ENCODE data around the gene WDR31. TPM values are rescaled to one million over a fixed set of nuclear protein-coding genes. Genes with fewer than 3 reads are reported as not detected.

WDR31 gene
- total RNA-seq, 1 experiment from 2014 or later: 11.2 TPM

DNA sequence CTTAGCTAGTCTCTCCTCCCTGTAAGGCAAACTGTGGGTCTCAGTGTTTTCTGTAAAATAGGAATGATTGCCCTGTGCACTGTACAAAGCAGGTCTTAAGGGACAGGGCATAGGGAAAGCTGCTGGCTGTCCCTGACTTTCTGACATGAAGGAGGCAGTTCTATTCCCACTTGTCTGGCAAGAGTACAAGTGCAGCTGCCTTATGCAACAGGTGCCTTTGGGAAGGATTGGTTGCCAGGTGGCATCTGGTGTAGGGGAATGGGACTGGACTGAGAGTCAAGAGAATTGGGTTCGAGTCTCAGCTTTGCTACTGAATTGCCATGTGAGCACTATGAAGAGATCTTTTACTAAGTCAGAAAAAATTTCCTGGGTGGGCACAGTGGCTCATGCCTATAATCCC, 19.3 kb upstream of the WDR31 start:
- no peak overlapping the region for H3K27ac ChIP-seq
- H3K79me2 ChIP-seq (ENCODE audit: low read depth): no peaks in the 10 kb centered on the region
- H3K27me3 ChIP-seq (ENCODE audit: insufficient read depth, low read depth): no peaks in the 10 kb centered on the region
- H3F3A ChIP-seq (ENCODE audit: insufficient read depth, low read depth): peaks cover 8% of the 10 kb centered on the region; the same call in 1 of the 2 replicates
- H3K4me2 ChIP-seq: no peak overlapping the region
- intact Hi-C loops (cut with micrococcal nuclease; ENCODE audit: unreplicated experiment): no loop called here
- CTCF ChIA-PET: no interaction called here
- no peak overlapping the region for H3K4me3 ChIP-seq
- H3K9me2 ChIP-seq (ENCODE audit: insufficient read depth): no peaks in the 10 kb centered on the region
- no peak for TF ChIP-seq EZH2 (IDR thresholded peaks at IDR 0.05; ENCODE audit: low read depth)
- TF ChIP-seq, protein P1, sequence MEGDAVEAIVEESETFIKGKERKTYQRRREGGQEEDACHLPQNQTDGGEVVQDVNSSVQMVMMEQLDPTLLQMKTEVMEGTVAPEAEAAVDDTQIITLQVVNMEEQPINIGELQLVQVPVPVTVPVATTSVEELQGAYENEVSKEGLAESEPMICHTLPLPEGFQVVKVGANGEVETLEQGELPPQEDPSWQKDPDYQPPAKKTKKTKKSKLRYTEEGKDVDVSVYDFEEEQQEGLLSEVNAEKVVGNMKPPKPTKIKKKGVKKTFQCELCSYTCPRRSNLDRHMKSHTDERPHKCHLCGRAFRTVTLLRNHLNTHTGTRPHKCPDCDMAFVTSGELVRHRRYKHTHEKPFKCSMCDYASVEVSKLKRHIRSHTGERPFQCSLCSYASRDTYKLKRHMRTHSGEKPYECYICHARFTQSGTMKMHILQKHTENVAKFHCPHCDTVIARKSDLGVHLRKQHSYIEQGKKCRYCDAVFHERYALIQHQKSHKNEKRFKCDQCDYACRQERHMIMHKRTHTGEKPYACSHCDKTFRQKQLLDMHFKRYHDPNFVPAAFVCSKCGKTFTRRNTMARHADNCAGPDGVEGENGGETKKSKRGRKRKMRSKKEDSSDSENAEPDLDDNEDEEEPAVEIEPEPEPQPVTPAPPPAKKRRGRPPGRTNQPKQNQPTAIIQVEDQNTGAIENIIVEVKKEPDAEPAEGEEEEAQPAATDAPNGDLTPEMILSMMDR (conservative IDR thresholded peaks at IDR 0.05): no peak
- H3K4me1 ChIP-seq (replicated peaks; ENCODE audit: insufficient read depth): peaks cover 19% of the 10 kb centered on the region
- no peak for DNase-seq
- H3K9me3 ChIP-seq (ENCODE audit: insufficient read depth, low read depth): no peaks in the 10 kb centered on the region
- no TSS peak for BruUV-seq (replicated peaks)
- POLR2A ChIA-PET (ENCODE audit: unreplicated experiment): no interaction called here
- 0 out of 2 replicates have a peak, but pooled peaks cover 3% of the 10 kb centered on the region for H4K20me1 ChIP-seq (ENCODE audit: insufficient read depth)
- peaks cover 1% of the 10 kb centered on the region; the same call in 1 of the 2 replicates for H3K36me3 ChIP-seq (ENCODE audit: low read depth)
- no peak overlapping the region for H2AFZ ChIP-seq

DNA sequence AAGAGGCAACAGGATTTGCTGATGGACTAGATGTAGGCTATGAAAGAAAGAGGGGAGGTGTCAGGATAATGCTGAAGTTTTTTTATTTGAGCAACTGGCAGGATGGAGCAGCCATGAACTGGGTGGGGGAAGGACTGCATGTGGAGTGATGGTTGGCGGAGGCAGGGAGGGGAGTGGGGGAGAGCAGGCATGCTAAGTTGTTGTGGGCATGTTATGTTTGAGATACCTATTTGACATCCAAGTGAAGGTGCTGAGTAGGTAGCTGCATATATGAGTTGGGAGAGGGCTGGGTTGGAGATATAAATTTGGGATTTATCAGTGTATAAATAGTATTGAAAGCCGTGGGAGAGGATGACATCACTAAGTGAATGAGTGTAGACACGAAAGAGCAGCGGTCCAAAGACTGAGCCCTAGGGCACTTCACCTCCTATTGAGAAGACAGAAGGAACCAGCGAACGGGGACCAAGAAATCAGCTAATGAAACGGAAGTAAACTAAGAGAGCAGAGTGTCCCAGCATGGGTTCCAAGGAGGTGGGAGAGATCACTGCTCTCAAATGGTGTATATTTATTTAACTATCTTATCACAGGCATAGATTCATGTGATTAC, 16.7 kb upstream of the WDR31 start:
- H3K36me3 ChIP-seq (ENCODE audit: low read depth): peaks cover 4% of the 10 kb centered on the region; the same call in 1 of the 2 replicates
- H4K20me1 ChIP-seq (ENCODE audit: insufficient read depth): 0 out of 2 replicates have a peak, but pooled peaks cover 3% of the 10 kb centered on the region
- H3F3A ChIP-seq (ENCODE audit: insufficient read depth, low read depth): peaks cover 13% of the 10 kb centered on the region; the same call in 1 of the 2 replicates
- BruUV-seq (replicated peaks): no TSS peak
- ChIA-PET POLR2A (ENCODE audit: unreplicated experiment) (interaction anchor here (0.6 kb wide), 1 partner anchor 45 kb away, joined by 4 read pairs; no protein-coding TSS in a partner anchor), CTCF (no interaction called here)
- H3K27ac ChIP-seq: no peak overlapping the region
- TF ChIP-seq, protein P1 (conservative IDR thresholded peaks at IDR 0.05): no peak
- no peak for TF ChIP-seq EZH2 (IDR thresholded peaks at IDR 0.05; ENCODE audit: low read depth)
- H3K4me1 ChIP-seq (replicated peaks; ENCODE audit: insufficient read depth): peaks cover 31% of the 10 kb centered on the region
- no peak for DNase-seq
- no peaks in the 10 kb centered on the region for H3K27me3 ChIP-seq (ENCODE audit: insufficient read depth, low read depth)
- H3K4me3 ChIP-seq: no peak overlapping the region
- H3K9me2 ChIP-seq (ENCODE audit: insufficient read depth): no peaks in the 10 kb centered on the region
- intact Hi-C loops (cut with micrococcal nuclease; ENCODE audit: unreplicated experiment): no loop called here
- no peaks in the 10 kb centered on the region for H3K9me3 ChIP-seq (ENCODE audit: insufficient read depth, low read depth)
- H3K4me2 ChIP-seq: no peak overlapping the region
- H3K79me2 ChIP-seq (ENCODE audit: low read depth): peaks cover 16% of the 10 kb centered on the region; the same call in 1 of the 2 replicates
- H2AFZ ChIP-seq: no peak overlapping the region

DNA sequence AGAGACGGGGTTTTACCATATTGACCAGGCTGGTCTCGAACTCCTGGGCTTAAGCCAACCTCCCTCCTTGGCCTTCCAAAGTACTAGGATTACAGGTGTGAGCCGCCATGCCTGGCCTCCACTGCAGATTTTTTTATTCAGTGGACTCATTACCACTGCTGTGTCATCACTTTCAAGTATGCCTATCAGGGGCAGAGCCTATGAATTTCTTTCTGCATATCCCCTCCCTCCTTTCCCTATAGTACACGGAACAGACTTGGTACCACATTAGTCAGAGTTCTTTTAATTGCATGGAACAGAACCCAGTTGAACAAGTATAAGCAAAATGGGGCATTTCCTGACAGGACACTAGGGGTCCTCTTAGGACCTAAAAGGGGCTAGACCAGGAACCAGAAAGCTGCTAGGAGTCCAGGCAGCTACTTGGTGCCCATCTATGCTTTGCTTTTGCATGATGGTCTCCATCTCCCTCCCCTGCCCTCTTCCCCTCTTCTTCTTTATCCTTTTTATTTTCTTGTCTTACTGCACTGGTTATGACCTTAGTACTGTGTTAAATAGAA, 15.0 kb upstream of the WDR31 start:
- DNase-seq: no peak
- ChIA-PET POLR2A (ENCODE audit: unreplicated experiment) (no interaction called here), CTCF (interaction anchor here (0.6 kb wide), 1 partner anchor 224 kb away, joined by 3 read pairs; no protein-coding TSS in a partner anchor)
- H3F3A ChIP-seq (ENCODE audit: insufficient read depth, low read depth): peaks cover 15% of the 10 kb centered on the region; the same call in 1 of the 2 replicates
- intact Hi-C loops (cut with micrococcal nuclease; ENCODE audit: unreplicated experiment): no loop called here
- no peaks in the 10 kb centered on the region for H3K9me2 ChIP-seq (ENCODE audit: insufficient read depth)
- H4K20me1 ChIP-seq (ENCODE audit: insufficient read depth): no peaks in the 10 kb centered on the region
- H3K9me3 ChIP-seq (ENCODE audit: insufficient read depth, low read depth): no peaks in the 10 kb centered on the region
- H3K4me2 ChIP-seq: no peak overlapping the region
- peaks cover 31% of the 10 kb centered on the region for H3K79me2 ChIP-seq (ENCODE audit: low read depth)
- H3K4me1 ChIP-seq (replicated peaks; ENCODE audit: insufficient read depth): peaks cover 31% of the 10 kb centered on the region
- TF ChIP-seq, protein P1 (conservative IDR thresholded peaks at IDR 0.05): no peak; the same call in 1 of the 2 replicates
- no peak for TF ChIP-seq EZH2 (IDR thresholded peaks at IDR 0.05; ENCODE audit: low read depth)
- H3K27me3 ChIP-seq (ENCODE audit: insufficient read depth, low read depth): no peaks in the 10 kb centered on the region
- no peak overlapping the region for H2AFZ ChIP-seq
- BruUV-seq (replicated peaks): no TSS peak
- H3K36me3 ChIP-seq (ENCODE audit: low read depth): peaks cover 4% of the 10 kb centered on the region; the same call in 1 of the 2 replicates
- no peak overlapping the region for H3K27ac ChIP-seq
- no peak overlapping the region for H3K4me3 ChIP-seq

Measured in PC-9 (cell line).